KMS-11 (cell line): ENCODE results near the gene TRAFD1.

ENCODE experiments used
- H2AFZ ChIP-seq: fragments of 200-600 bp; sonication (generic); 2 replicates; pipeline ENCODE4 v1.6.1; 2016; ENCODE audit warnings: antibody characterized with exemption, mixed run types, low read depth
- H3K27ac ChIP-seq: fragments of 200-600 bp; sonication (generic); 2 replicates; pipeline ENCODE4 v1.6.1; 2016; ENCODE audit warnings: mild to moderate bottlenecking, mixed run types
- H3K27me3 ChIP-seq: fragments of 200-600 bp; sonication (generic); 2 replicates; pipeline ENCODE4 v1.6.1; 2017; ENCODE audit warnings: mild to moderate bottlenecking, low read depth, mixed run types, moderate library complexity; ENCODE audit not compliant: insufficient read depth
- H3K36me3 ChIP-seq: fragments of 200-600 bp; sonication (generic); 2 replicates; pipeline ENCODE4 v1.6.1; 2017; ENCODE audit warnings: mild to moderate bottlenecking, mixed run types; ENCODE audit not compliant: insufficient read depth
- H3K4me1 ChIP-seq: fragments of 200-600 bp; sonication (generic); 2 replicates; pipeline ENCODE4 v1.6.1; 2016; ENCODE audit warnings: mild to moderate bottlenecking, low read depth, mixed run types; ENCODE audit not compliant: poor library complexity, severe bottlenecking
- H3K4me2 ChIP-seq: fragments of 200-600 bp; sonication (generic); 2 replicates; pipeline ENCODE4 v1.7.0; 2016; ENCODE audit warnings: mild to moderate bottlenecking, mixed run types
- H3K4me3 ChIP-seq: fragments of 200-600 bp; sonication (generic); IDR thresholded peaks from 2 replicates; pipeline ENCODE4 v1.6.1; 2017; ENCODE audit warnings: low read depth, low read length, mixed read lengths; ENCODE audit not compliant: insufficient read depth
- H3K79me2 ChIP-seq: fragments of 200-600 bp; sonication (generic); 2 replicates; pipeline ENCODE4 v1.6.1; 2016; ENCODE audit warnings: low read depth, mixed run types; ENCODE audit not compliant: insufficient read depth
- H3K9ac ChIP-seq: fragments of 200-600 bp; sonication (generic); 2 replicates; pipeline ENCODE4 v1.6.1; 2016; ENCODE audit warnings: mild to moderate bottlenecking, mixed run types
- H4K20me1 ChIP-seq: fragments of 200-600 bp; sonication (generic); 2 replicates; pipeline ENCODE4 v1.6.1; 2016; ENCODE audit warnings: mild to moderate bottlenecking, mixed run types; ENCODE audit not compliant: insufficient read depth
- TF ChIP-seq, protein P1 (sequence below): fragments of 200-600 bp; sonication (generic); conservative IDR thresholded peaks from 2 replicates; pipeline ENCODE4 v1.6.1; 2017; ENCODE audit warnings: low read depth, mild to moderate bottlenecking, antibody characterized with exemption, low read length, moderate library complexity, mixed read lengths

TRAFD1 gene

GRCh38 chr12:112165624-112166023, 40.3 kb downstream of the TRAFD1 start:
- TF ChIP-seq, protein P1, sequence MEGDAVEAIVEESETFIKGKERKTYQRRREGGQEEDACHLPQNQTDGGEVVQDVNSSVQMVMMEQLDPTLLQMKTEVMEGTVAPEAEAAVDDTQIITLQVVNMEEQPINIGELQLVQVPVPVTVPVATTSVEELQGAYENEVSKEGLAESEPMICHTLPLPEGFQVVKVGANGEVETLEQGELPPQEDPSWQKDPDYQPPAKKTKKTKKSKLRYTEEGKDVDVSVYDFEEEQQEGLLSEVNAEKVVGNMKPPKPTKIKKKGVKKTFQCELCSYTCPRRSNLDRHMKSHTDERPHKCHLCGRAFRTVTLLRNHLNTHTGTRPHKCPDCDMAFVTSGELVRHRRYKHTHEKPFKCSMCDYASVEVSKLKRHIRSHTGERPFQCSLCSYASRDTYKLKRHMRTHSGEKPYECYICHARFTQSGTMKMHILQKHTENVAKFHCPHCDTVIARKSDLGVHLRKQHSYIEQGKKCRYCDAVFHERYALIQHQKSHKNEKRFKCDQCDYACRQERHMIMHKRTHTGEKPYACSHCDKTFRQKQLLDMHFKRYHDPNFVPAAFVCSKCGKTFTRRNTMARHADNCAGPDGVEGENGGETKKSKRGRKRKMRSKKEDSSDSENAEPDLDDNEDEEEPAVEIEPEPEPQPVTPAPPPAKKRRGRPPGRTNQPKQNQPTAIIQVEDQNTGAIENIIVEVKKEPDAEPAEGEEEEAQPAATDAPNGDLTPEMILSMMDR, result no peak
- no peak overlapping the region for H2AFZ ChIP-seq
- no peaks in the 10 kb centered on the region for H3K79me2 ChIP-seq
- H3K4me2 ChIP-seq, result no peak overlapping the region
- H3K36me3 ChIP-seq, result no peaks in the 10 kb centered on the region
- no peak overlapping the region for H3K9ac ChIP-seq
- no peaks in the 10 kb centered on the region for H3K4me1 ChIP-seq
- no peak overlapping the region for H3K27ac ChIP-seq
- no peak overlapping the region for H3K4me3 ChIP-seq
- no peaks in the 10 kb centered on the region for H4K20me1 ChIP-seq
- no peaks in the 10 kb centered on the region for H3K27me3 ChIP-seq

GRCh38 chr12:112166051-112167015, 41.0 kb downstream of the TRAFD1 start:
- Histone ChIP-seq H3K9ac (no peak overlapping the region), H3K4me1 (no peaks in the 10 kb centered on the region), H4K20me1 (no peaks in the 10 kb centered on the region), H3K27ac (no peak overlapping the region), H3K36me3 (no peaks in the 10 kb centered on the region), H3K4me3 (no peak overlapping the region), H3K27me3 (no peaks in the 10 kb centered on the region), H3K4me2 (no peak overlapping the region), H3K79me2 (no peaks in the 10 kb centered on the region), H2AFZ (no peak overlapping the region)
- TF ChIP-seq, protein P1, result no peak

GRCh38 chr12:112167031-112167461, 41.7 kb downstream of the TRAFD1 start:
- Histone ChIP-seq H3K36me3 (no peaks in the 10 kb centered on the region), H3K27ac (no peak overlapping the region), H3K4me1 (no peaks in the 10 kb centered on the region), H3K9ac (no peak overlapping the region), H4K20me1 (no peaks in the 10 kb centered on the region), H2AFZ (no peak overlapping the region), H3K27me3 (no peaks in the 10 kb centered on the region), H3K4me2 (no peak overlapping the region), H3K4me3 (no peak overlapping the region), H3K79me2 (no peaks in the 10 kb centered on the region)
- TF ChIP-seq, protein P1, result no peak

- no peak overlapping the region for H3K27ac ChIP-seq
- no peak overlapping the region for H3K4me2 ChIP-seq
- no peak overlapping the region for H3K4me3 ChIP-seq
- TF ChIP-seq, protein P1, result no peak
- no peak overlapping the region for H2AFZ ChIP-seq
- no peak overlapping the region for H3K9ac ChIP-seq
- no peaks in the 10 kb centered on the region for H3K36me3 ChIP-seq
- no peaks in the 10 kb centered on the region for H3K4me1 ChIP-seq
- no peaks in the 10 kb centered on the region for H3K27me3 ChIP-seq
- H4K20me1 ChIP-seq, result no peaks in the 10 kb centered on the region
- H3K79me2 ChIP-seq, result no peaks in the 10 kb centered on the region
Measured at GRCh38 chr12:112167718-112168525, 42.6 kb downstream of the TRAFD1 start.
